HepG2 (cell line): ENCODE measurements around the gene TGM1. TPM values are rescaled to one million over a fixed set of nuclear protein-coding genes. Genes with fewer than 3 reads are reported as not detected.

Source experiments
- ATAC-seq: fragments of 200-7000 bp; cut with Tn5 transposase; 3 replicates; pipeline ENCODE4 v1.9.1; 2020; ENCODE audit warnings: mild to moderate bottlenecking, moderate library complexity
- BruUV-seq: library from RNA; stranded (reverse); fragments of 400-500 nt; replicated peaks from 2 replicates; lab custom pipeline; 2021; lab: Mats Ljungman, UMichigan
- CTCF ChIA-PET: fragments of 300-600 bp; formaldehyde crosslinking; extraction: SDS; loops from one replicate; lab custom pipeline; 2021; ENCODE audit warnings: low total read pairs, inconsistent platforms, low intra/inter-chr PET ratio; lab: Yijun Ruan, JAX
- POLR2A ChIA-PET: fragments of 350-600 bp; sonication (Branson Sonifier 250); formaldehyde crosslinking; loops from one replicate; lab custom pipeline; 2020; ENCODE audit warnings: antibody characterized with exemption, inconsistent platforms; lab: Yijun Ruan, JAX
- DNase-seq: peaks from one replicate; pipeline ENCODE4 v3.0.0-alpha.2; 2015; ENCODE audit warnings: low spot score
- FAIRE-seq: peaks from 3 replicates; lab custom pipeline; 2011; peaks lifted over from hg19 to GRCh38; lab: Jason Lieb, UNC
- H2AFZ ChIP-seq: one replicate; pipeline ENCODE4 v1.6.1; 2011; ENCODE audit warnings: low read length, inconsistent platforms
- H3K27ac ChIP-seq: fragments of 300-600 bp; 3 replicates; pipeline ENCODE4 v1.8.0; 2011; ENCODE audit warnings: mixed run types, mild to moderate bottlenecking, mixed read lengths, low read length, inconsistent platforms; ENCODE audit not compliant: insufficient read depth; ENCODE audit errors: extremely low read length
- H3K27me3 ChIP-seq, 2 experiments: fragments of 200-600 bp in 1 of 2; 2 replicates in 1 of 2; 3 replicates in 1 of 2; pipeline versions ENCODE4 v1.6.0 to v1.8.0; 2011; ENCODE audit warnings: low read length in 2 of 2, mild to moderate bottlenecking in 2 of 2, moderate library complexity in 2 of 2, inconsistent platforms in 1 of 2; ENCODE audit not compliant: insufficient read depth in 2 of 2, control insufficient read depth in 1 of 2
- H3K36me3 ChIP-seq, 2 experiments: fragments of 200-600 bp in 1 of 2; replicated peaks in 1 of 2; 2 replicates in 1 of 2; 3 replicates in 1 of 2; pipeline versions ENCODE4 v1.5.1 to v1.8.0; 2011; ENCODE audit warnings: low read length in 2 of 2, inconsistent platforms in 1 of 2; ENCODE audit not compliant: insufficient read depth in 2 of 2, control insufficient read depth in 1 of 2
- H3K4me1 ChIP-seq: 2 replicates; pipeline ENCODE4 v1.5.1; 2012; ENCODE audit warnings: low read length, inconsistent platforms; ENCODE audit not compliant: insufficient read depth
- H3K4me2 ChIP-seq: 2 replicates; pipeline ENCODE4 v1.6.0; 2011; ENCODE audit warnings: low read depth, low read length, inconsistent platforms
- H3K4me3 ChIP-seq, 3 experiments: fragments of 200-600 bp in 1 of 3; sonication (generic), shearing (Covaris generic) in 1 of 3; replicated peaks in 1 of 3; 2 replicates each; pipeline ENCODE4 v1.5.1; 2011 to 2016; ENCODE audit warnings: low read length in 3 of 3, inconsistent platforms in 2 of 3, low read depth in 2 of 3, mild to moderate bottlenecking in 2 of 3, control low read depth in 1 of 3, mixed read lengths in 1 of 3; ENCODE audit not compliant: insufficient read depth in 1 of 3
- H3K79me2 ChIP-seq: one replicate; pipeline ENCODE4 v1.6.1; 2011; ENCODE audit warnings: low read length, inconsistent platforms; ENCODE audit not compliant: insufficient read depth
- H3K9ac ChIP-seq: 2 replicates; pipeline ENCODE4 v1.6.0; 2011; ENCODE audit warnings: mild to moderate bottlenecking, low read depth, low read length, inconsistent platforms; ENCODE audit not compliant: insufficient read depth
- H3K9me3 ChIP-seq: 2 replicates; pipeline ENCODE4 v1.5.1; 2012; ENCODE audit warnings: mild to moderate bottlenecking, low read length
- H4K20me1 ChIP-seq: 2 replicates; pipeline ENCODE4 v1.6.0; 2011; ENCODE audit warnings: inconsistent platforms, mild to moderate bottlenecking, low read length, moderate library complexity; ENCODE audit not compliant: insufficient read depth
- AGO1 ChIP-seq: fragments of 200-400 bp; formaldehyde crosslinking; IDR thresholded peaks from 2 replicates; pipeline ENCODE4 v1.6.1; 2017; ENCODE audit warnings: mild to moderate bottlenecking, low read depth, low read length, moderate library complexity; ENCODE audit not compliant: poor library complexity, severe bottlenecking
- CC2D1A ChIP-seq: sonication (generic); formaldehyde crosslinking; IDR thresholded peaks from 2 replicates; pipeline ENCODE4 v1.8.1; 2023; ENCODE audit warnings: mild to moderate bottlenecking, missing genetic modification reagents
- CHD2 ChIP-seq: IDR thresholded peaks from 2 replicates; pipeline ENCODE4 v1.6.1; 2011; ENCODE audit warnings: low read depth, low read length, improper control_type of control experiment
- FOXK1 ChIP-seq: sonication (generic); formaldehyde crosslinking; IDR thresholded peaks from 2 replicates; pipeline ENCODE4 v1.4.0; 2020; ENCODE audit warnings: low read depth, missing genetic modification reagents, borderline replicate concordance
- HOXA7 ChIP-seq: sonication (generic); formaldehyde crosslinking; IDR thresholded peaks from 2 replicates; pipeline ENCODE4 v1.8.1; 2022; ENCODE audit warnings: mild to moderate bottlenecking, missing genetic modification reagents, moderate library complexity
- MAFF ChIP-seq: IDR thresholded peaks from 2 replicates; pipeline ENCODE4 v1.6.1; 2011; ENCODE audit warnings: low read depth, low read length, improper control_type of control experiment
- MAFK ChIP-seq, 2 experiments: IDR thresholded peaks in 1 of 2; conservative IDR thresholded peaks in 1 of 2; 2 replicates each; pipeline ENCODE4 v1.6.1; 2011; ENCODE audit warnings: improper control_type of control experiment in 2 of 2, low read length in 2 of 2
- MLX ChIP-seq: IDR thresholded peaks from 2 replicates; pipeline ENCODE4 v1.6.1; 2016
- POLR2AphosphoS5 ChIP-seq: IDR thresholded peaks from 2 replicates; pipeline ENCODE4 v1.6.1; 2012; ENCODE audit warnings: low read depth, low read length
- SP1 ChIP-seq, 2 experiments: fragments of 450-650 bp in 1 of 2; sonication (generic) in 1 of 2; formaldehyde crosslinking in 1 of 2; IDR thresholded peaks; 2 replicates each; pipeline versions ENCODE4 v1.4.0 to v1.6.1; 2016 to 2020; ENCODE audit warnings: missing genetic modification reagents in 1 of 2
- SSRP1 ChIP-seq: IDR thresholded peaks from 2 replicates; pipeline ENCODE4 v1.6.1; 2016; ENCODE audit warnings: control low read depth
- THYN1 ChIP-seq: sonication (generic); formaldehyde crosslinking; IDR thresholded peaks from 2 replicates; pipeline ENCODE4 v1.8.1; 2023; ENCODE audit warnings: low read depth, mild to moderate bottlenecking, moderate library complexity, missing genetic modification reagents, borderline replicate concordance
- TMF1 ChIP-seq: sonication (generic); formaldehyde crosslinking; IDR thresholded peaks from 2 replicates; pipeline ENCODE4 v1.8.1; 2022; ENCODE audit warnings: low read depth, missing genetic modification reagents
- ZFP41 ChIP-seq: sonication (generic); formaldehyde crosslinking; IDR thresholded peaks from 2 replicates; pipeline ENCODE4 v1.4.0; 2020; ENCODE audit warnings: mild to moderate bottlenecking, missing genetic modification reagents, borderline replicate concordance
- ZNF891 ChIP-seq: sonication (generic); formaldehyde crosslinking; IDR thresholded peaks from 2 replicates; pipeline ENCODE4 v1.5.0; 2020; ENCODE audit warnings: mild to moderate bottlenecking, missing genetic modification reagents
- ZSCAN22 ChIP-seq: sonication (generic); formaldehyde crosslinking; IDR thresholded peaks from 2 replicates; pipeline ENCODE4 v1.4.0; 2020; ENCODE audit warnings: mild to moderate bottlenecking, missing genetic modification reagents
- WGBS: methylation state at CpG from one replicate; pipeline ENCODE4 v1.1.6; 2017; ENCODE audit warnings: low lambda C conversion rate; 5-methylcytosine and 5-hydroxymethylcytosine counted together
- in situ Hi-C: cut with HindIII; loops from 2 replicates; pipeline ENCODE4 v1.10.0; 2017; ENCODE audit warnings: low pct_unique_long_range_greater_than_20kb; ENCODE audit not compliant: extremely low pct_ligation_motif_present
- intact Hi-C: fragments of 100-400 bp; cut with micrococcal nuclease; formaldehyde crosslinking; loops from one replicate; pipeline ENCODE4 v1.10.0; 2022; ENCODE audit not compliant: unreplicated experiment
- polyA plus RNA-seq, 8 experiments: library from polyadenylated mRNA; depleted of rRNA in 3 of 8; stranded (reverse) in 7 of 8; unstranded in 1 of 8; fragments of >200 nt; fragmentation: Illumina TruSeq in 4 of 8; extraction: Trizol in 4 of 8; gene quantifications; 2 replicates each; pipeline versions ENCODE4 v1.2.1 to v1.2.3, GENCODE V29; 2011 to 2016; ENCODE audit warnings: low read depth in 4 of 8, missing spikeins in 1 of 8, mixed read lengths in 1 of 8; ENCODE audit not compliant: insufficient read depth in 1 of 8
- total RNA-seq, 5 experiments: library from RNA; depleted of rRNA; stranded (reverse); fragments of >200 nt; fragmentation: Illumina TruSeq; extraction: Trizol; gene quantifications; 2 replicates each; pipeline ENCODE4 v1.2.3, GENCODE V29; 2016; ENCODE audit warnings: low read depth in 1 of 5
- TF ChIP-seq, protein P1 (sequence below): sonication (generic); formaldehyde crosslinking; IDR thresholded peaks from 2 replicates; pipeline ENCODE4 v1.4.0; 2020; ENCODE audit warnings: mild to moderate bottlenecking, missing genetic modification reagents

TGM1 gene
- total and polyA plus RNA-seq, 2 of the 13 experiments (the other 11 are each of a cell fraction or from before 2014, with no cell fraction given): 3.2 to 10.6 TPM

GRCh38 chr14:24272467-24272866 lies 9.5 kb upstream of the TGM1 start:
- no peak for TF ChIP-seq ZNF891 (CRISPR knock-in tag)
- peak; percentile 97 for TF ChIP-seq MAFF
- TF ChIP-seq FOXK1 (CRISPR knock-in tag): peak; percentile 16; the same call in 1 of the 2 replicates
- TF ChIP-seq MAFK (conservative IDR thresholded peaks at IDR 0.05 in 1 of 2, IDR thresholded peaks at IDR 0.05 in 1 of 2; ENCODE audit: low read length in 2 of 2): peak; percentile 97
- no peak for TF ChIP-seq ZFP41
- no peak for TF ChIP-seq SP1 (IDR thresholded peaks at IDR 0.05)
- peak; percentile 8; the same call in 1 of the 2 replicates for TF ChIP-seq SP1 (CRISPR knock-in tag; IDR thresholded peaks at IDR 0.05)
- H3K4me1 ChIP-seq: peaks cover 22% of the 10 kb centered on the region
- intact Hi-C loops (no loop called here), in situ Hi-C loops (no loop called here)
- FAIRE-seq (no peak), DNase-seq (no peak), ATAC-seq (no peak)
- H3K36me3 ChIP-seq: peaks cover 5 to 14% of the 10 kb centered on the region in 2 experiments; a peak in 4 of 5 replicates
- peaks cover 7% of the 10 kb centered on the region for H3K79me2 ChIP-seq
- H3K9me3 ChIP-seq: no peaks in the 10 kb centered on the region
- H3K27me3 ChIP-seq: no peaks in the 10 kb centered on the region; a peak in 1 of 5 replicates
- WGBS: 88% methylated on average over 2 of the region's 2 CpGs
- ChIA-PET POLR2A (interaction anchor here (1.5 to 16.5 kb wide), 17 partner anchors 11 to 164 kb away, joined by 5 to 435 read pairs (median 32); partner anchors contain the start of genes CBLN3, CHMP4A, CIDEB and DCAF11), CTCF (interaction anchor here (1.4 to 2.8 kb wide), 2 partner anchors 25 to 30 kb away, joined by 10 to 33 read pairs; partner anchors contain the start of gene TINF2)
- no TSS peak for BruUV-seq
- peak overlapping the region; percentile 97 for H3K4me2 ChIP-seq
- no peak overlapping the region for H3K4me3 ChIP-seq
- no peak overlapping the region for H3K27ac ChIP-seq
- H2AFZ ChIP-seq: no peak overlapping the region
- peak overlapping the region; percentile 98 for H3K9ac ChIP-seq
- no peaks in the 10 kb centered on the region for H4K20me1 ChIP-seq

DNA sequence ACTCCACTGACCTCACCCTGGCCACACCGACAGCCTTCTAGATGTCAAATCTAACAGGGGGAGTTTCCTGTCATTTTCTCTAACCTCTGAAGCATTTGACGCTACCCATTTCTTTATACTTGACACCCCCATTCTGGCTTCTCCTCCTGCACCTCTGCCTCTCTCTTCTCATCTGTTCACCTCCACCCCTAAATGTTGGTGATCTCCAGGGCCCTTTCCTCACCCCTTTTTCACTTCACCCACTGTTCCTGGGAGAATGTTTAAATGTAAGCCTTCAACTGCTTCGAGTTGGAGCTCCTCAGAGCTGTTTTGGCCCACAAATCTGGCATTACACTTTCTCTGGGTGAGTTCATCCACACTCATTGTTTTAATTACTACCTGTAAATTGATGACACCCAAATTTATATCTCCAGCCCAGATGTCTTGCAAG lies 8.9 kb upstream of the TGM1 start:
- POLR2A ChIA-PET: interaction anchor here (0.6 to 16.5 kb wide), 49 partner anchors 9 to 1435 kb away, joined by 3 to 435 read pairs (median 9); partner anchors contain the start of genes BCL2L2, CARMIL3, CBLN3 and CHMP4A
- FAIRE-seq (no peak), ATAC-seq (no peak), DNase-seq (no peak)
- CTCF ChIA-PET: interaction anchor here (1.4 to 2.8 kb wide), 3 partner anchors 26 to 56 kb away, joined by 10 to 33 read pairs (median 10); partner anchors contain the start of genes MDP1 and TINF2
- Histone ChIP-seq H3K36me3 (peaks cover 11 to 20% of the 10 kb centered on the region in 2 experiments; a peak in 4 of 5 replicates), H3K79me2 (peaks cover 7% of the 10 kb centered on the region), H3K4me1 (peaks cover 22% of the 10 kb centered on the region), H3K4me3 (peak overlapping the region; percentile 78 to 96 (median 78)), H3K4me2 (peak overlapping the region; percentile 97), H3K27ac (peak overlapping the region; percentile 92), H2AFZ (peak overlapping the region; percentile 75), H4K20me1 (no peaks in the 10 kb centered on the region), H3K27me3 (no peaks in the 10 kb centered on the region; a peak in 1 of 5 replicates), H3K9ac (peak overlapping the region; percentile 98), H3K9me3 (no peaks in the 10 kb centered on the region)
- intact Hi-C loops: loop anchor here (1.0 to 2.0 kb wide), 4 partner anchors 20 to 55 kb away; partner anchors contain the start of gene MDP1
- in situ Hi-C loops: no loop called here
- WGBS: 9% methylated on average over 3 of the region's 3 CpGs
- TSS peak; percentile 50 for BruUV-seq
- TF ChIP-seq HOXA7 (CRISPR knock-in tag) (no peak), CC2D1A (no peak), TMF1 (CRISPR knock-in tag) (no peak), MLX (CRISPR knock-in tag) (no peak), THYN1 (CRISPR knock-in tag) (peak; percentile 16; the same call in 1 of the 2 replicates), SSRP1 (no peak), CHD2 (no peak), ZSCAN22 (CRISPR knock-in tag) (no peak; the same call in 1 of the 2 replicates), AGO1 (no peak), POLR2AphosphoS5 (no peak)
- TF ChIP-seq, protein P1, sequence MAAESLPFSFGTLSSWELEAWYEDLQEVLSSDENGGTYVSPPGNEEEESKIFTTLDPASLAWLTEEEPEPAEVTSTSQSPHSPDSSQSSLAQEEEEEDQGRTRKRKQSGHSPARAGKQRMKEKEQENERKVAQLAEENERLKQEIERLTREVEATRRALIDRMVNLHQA (CRISPR knock-in tag): no peak
